ENCODE measurements around the gene GPM6B.
A peak's percentile ranks its signal among the peaks of the same experiment; 100 is the strongest.
"Not testable (repeated sequence)": the region's sequence is repeated elsewhere in the genome, so short reads cannot be mapped to it uniquely, and the experiment has no call there.

Gene GPM6B

GRCh38 chrX:13734278-13735172 is 82.4 kb downstream of the GPM6B start, which contains the start of the genes OFD1 and TRAPPC2:
Gene OFD1, plus strand, starts transcription at chrX:13734748. Its CDS starts 324 bp downstream, at chrX:13735072.
Gene TRAPPC2, minus strand, starts transcription at chrX:13734620. Its CDS starts 14,657 bp downstream, at chrX:13719963.
- H3K4me3 ChIP-seq (ENCODE audit: low read depth in 1 of 2, low read length in 2 of 2): peak within 1 kb of the TSS; percentile 78 to 85
- no peaks in the 10 kb centered on the region for H3K36me3 ChIP-seq (ENCODE audit: control insufficient read depth in 1 of 2, insufficient read depth in 2 of 2, low read length in 2 of 2)
- peak within 1 kb of the TSS; percentile 79 to 86 for H3K9ac ChIP-seq (ENCODE audit: low read depth in 1 of 2, low read length in 2 of 2)
- H3K27me3 ChIP-seq (ENCODE audit: control insufficient read depth in 1 of 2, insufficient read depth in 2 of 2, low read length in 2 of 2): no peaks in the 10 kb centered on the region
- peak within 1 kb of the TSS; percentile 88 for H3K27ac ChIP-seq (ENCODE audit: low read depth, low read length)
- no peaks in the 10 kb centered on the region for H3K9me3 ChIP-seq (ENCODE audit: control insufficient read depth in 1 of 2, low read length in 2 of 2)
- H3K4me1 ChIP-seq (ENCODE audit: control insufficient read depth in 1 of 2, insufficient read depth in 2 of 2, low read length in 2 of 2): peaks cover 13 to 14% of the 10 kb centered on the region in 2 donors

GRCh38 chrX:13733506-13733905 is 83.4 kb downstream of the GPM6B start:
- Histone ChIP-seq H3K4me1 (ENCODE audit: control insufficient read depth in 1 of 2, insufficient read depth in 2 of 2, low read length in 2 of 2) (peaks cover 13 to 14% of the 10 kb centered on the region in 2 donors), H3K9me3 (ENCODE audit: control insufficient read depth in 1 of 2, low read length in 2 of 2) (no peaks in the 10 kb centered on the region), H3K4me3 (ENCODE audit: low read depth in 1 of 2, low read length in 2 of 2) (peak overlapping the region; percentile 78 to 85), H3K9ac (ENCODE audit: low read depth in 1 of 2, low read length in 2 of 2) (peak overlapping the region; percentile 79 to 86), H3K27ac (ENCODE audit: low read depth, low read length) (no peak overlapping the region), H3K27me3 (ENCODE audit: control insufficient read depth in 1 of 2, insufficient read depth in 2 of 2, low read length in 2 of 2) (no peaks in the 10 kb centered on the region), H3K36me3 (ENCODE audit: control insufficient read depth in 1 of 2, insufficient read depth in 2 of 2, low read length in 2 of 2) (no peaks in the 10 kb centered on the region)

DNA sequence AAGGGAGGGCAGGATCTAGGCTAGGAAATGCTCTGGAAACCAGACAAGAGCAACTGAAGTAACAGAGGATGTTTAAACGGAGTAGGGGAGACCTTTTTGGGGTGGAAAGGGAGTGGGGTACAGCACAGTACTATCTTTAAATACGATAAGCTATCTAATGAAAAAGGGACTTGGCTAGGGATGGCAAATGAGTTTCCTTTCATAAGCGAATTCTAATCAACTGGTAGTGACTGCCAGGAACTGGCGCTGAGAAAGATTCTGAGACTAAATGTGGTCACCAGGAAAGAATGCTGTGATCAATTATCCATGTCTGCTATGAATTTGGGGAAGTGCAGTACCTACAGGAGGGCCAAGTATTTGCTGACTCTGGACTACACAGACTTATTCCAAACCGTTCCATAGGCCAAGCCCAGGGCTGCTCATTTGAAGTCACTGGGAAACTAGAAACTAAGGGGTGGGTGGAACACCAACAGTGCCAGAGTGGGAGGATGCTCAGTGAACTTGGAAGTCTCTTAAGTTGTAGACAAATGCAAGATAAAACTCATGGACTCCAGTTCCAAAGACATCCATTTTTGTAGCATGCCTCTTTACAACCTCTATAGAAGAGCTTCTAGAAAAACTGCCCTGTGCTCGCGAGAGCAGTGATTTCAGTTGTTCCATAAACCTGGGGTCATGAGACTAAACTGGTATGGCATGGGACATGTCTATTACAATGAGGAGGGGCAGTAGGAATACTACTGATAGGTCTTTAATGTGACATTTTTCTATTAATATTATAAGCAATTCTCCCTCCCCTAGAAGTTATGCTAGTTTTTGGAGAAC is 84.4 kb downstream of the GPM6B start:
- no peak overlapping the region for H3K9ac ChIP-seq (ENCODE audit: low read depth in 1 of 2, low read length in 2 of 2)

GRCh38 chrX:13730523-13730922 is 86.4 kb downstream of the GPM6B start:
- H3K4me1 ChIP-seq (ENCODE audit: control insufficient read depth in 1 of 2, insufficient read depth in 2 of 2, low read length in 2 of 2): peaks cover 13 to 14% of the 10 kb centered on the region in 2 donors
- H3K9ac ChIP-seq (ENCODE audit: low read depth in 1 of 2, low read length in 2 of 2); H3K27me3 ChIP-seq (ENCODE audit: control insufficient read depth in 1 of 2, insufficient read depth in 2 of 2, low read length in 2 of 2); H3K27ac ChIP-seq (ENCODE audit: low read depth, low read length); H3K9me3 ChIP-seq (ENCODE audit: control insufficient read depth in 1 of 2, low read length in 2 of 2); H3K36me3 ChIP-seq (ENCODE audit: control insufficient read depth in 1 of 2, insufficient read depth in 2 of 2, low read length in 2 of 2); H3K4me3 ChIP-seq (ENCODE audit: low read depth in 1 of 2, low read length in 2 of 2): not testable (repeated sequence)

More for the DNA sequence above, 84.4 kb downstream of the GPM6B start:
- Histone ChIP-seq H3K9me3 (ENCODE audit: control insufficient read depth in 1 of 2, low read length in 2 of 2) (no peaks in the 10 kb centered on the region), H3K36me3 (ENCODE audit: control insufficient read depth in 1 of 2, insufficient read depth in 2 of 2, low read length in 2 of 2) (no peaks in the 10 kb centered on the region), H3K4me1 (ENCODE audit: control insufficient read depth in 1 of 2, insufficient read depth in 2 of 2, low read length in 2 of 2) (peaks cover 13 to 14% of the 10 kb centered on the region in 2 donors), H3K27ac (ENCODE audit: low read depth, low read length) (no peak overlapping the region), H3K4me3 (ENCODE audit: low read depth in 1 of 2, low read length in 2 of 2) (no peak overlapping the region), H3K27me3 (ENCODE audit: control insufficient read depth in 1 of 2, insufficient read depth in 2 of 2, low read length in 2 of 2) (no peaks in the 10 kb centered on the region)

DNA sequence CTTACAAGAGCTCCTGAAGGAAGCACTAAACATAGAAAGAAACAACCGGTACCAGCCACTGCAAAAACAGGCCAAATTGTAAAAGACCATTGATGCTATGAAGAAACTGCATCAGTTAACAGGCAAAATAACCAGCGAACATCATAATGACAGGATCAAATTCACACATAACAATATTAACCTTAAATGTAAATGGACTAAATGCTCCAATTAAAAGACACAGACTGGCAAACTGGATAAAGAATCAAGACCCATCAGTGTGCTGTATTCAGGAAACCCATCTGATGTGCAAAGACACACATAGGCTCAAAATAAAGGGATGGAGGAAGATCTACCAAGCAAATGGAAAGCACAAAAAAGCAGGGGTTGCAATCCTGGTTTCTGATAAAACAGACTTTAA is 90.3 kb downstream of the GPM6B start:
- not testable (repeated sequence) for H3K27ac ChIP-seq (ENCODE audit: low read depth, low read length); H3K36me3 ChIP-seq (ENCODE audit: control insufficient read depth in 1 of 2, insufficient read depth in 2 of 2, low read length in 2 of 2); H3K9me3 ChIP-seq (ENCODE audit: control insufficient read depth in 1 of 2, low read length in 2 of 2); H3K4me1 ChIP-seq (ENCODE audit: control insufficient read depth in 1 of 2, insufficient read depth in 2 of 2, low read length in 2 of 2); H3K4me3 ChIP-seq (ENCODE audit: low read depth in 1 of 2, low read length in 2 of 2); H3K27me3 ChIP-seq (ENCODE audit: control insufficient read depth in 1 of 2, insufficient read depth in 2 of 2, low read length in 2 of 2); H3K9ac ChIP-seq (ENCODE audit: low read depth in 1 of 2, low read length in 2 of 2)

DNA sequence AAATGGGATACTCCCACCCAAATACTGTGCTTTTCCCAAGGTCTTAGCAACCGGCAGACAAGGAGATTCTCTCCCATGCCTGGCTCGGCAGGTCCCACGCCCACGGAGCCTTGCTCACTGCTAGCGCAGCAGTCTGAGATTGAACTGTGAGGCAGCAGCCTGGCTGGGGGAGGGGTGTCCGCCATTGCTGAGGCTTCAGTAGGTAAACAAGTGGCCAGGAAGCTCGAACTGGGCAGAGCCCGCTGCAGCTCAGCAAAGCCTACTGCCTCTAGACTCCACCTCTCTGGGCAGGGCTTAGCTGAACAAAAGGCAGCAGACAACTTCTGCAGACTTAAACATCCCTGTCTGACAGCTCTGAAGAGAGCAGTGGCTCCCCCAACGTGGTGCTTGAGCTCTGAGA is 92.0 kb downstream of the GPM6B start:
- H3K27me3 ChIP-seq (ENCODE audit: control insufficient read depth in 1 of 2, insufficient read depth in 2 of 2, low read length in 2 of 2); H3K27ac ChIP-seq (ENCODE audit: low read depth, low read length); H3K36me3 ChIP-seq (ENCODE audit: control insufficient read depth in 1 of 2, insufficient read depth in 2 of 2, low read length in 2 of 2); H3K4me3 ChIP-seq (ENCODE audit: low read depth in 1 of 2, low read length in 2 of 2); H3K4me1 ChIP-seq (ENCODE audit: control insufficient read depth in 1 of 2, insufficient read depth in 2 of 2, low read length in 2 of 2); H3K9me3 ChIP-seq (ENCODE audit: control insufficient read depth in 1 of 2, low read length in 2 of 2); H3K9ac ChIP-seq (ENCODE audit: low read depth in 1 of 2, low read length in 2 of 2): not testable (repeated sequence)

GRCh38 chrX:13721819-13722519 is 94.9 kb downstream of the GPM6B start:
- Histone ChIP-seq H3K27me3 (ENCODE audit: control insufficient read depth in 1 of 2, insufficient read depth in 2 of 2, low read length in 2 of 2) (no peaks in the 10 kb centered on the region), H3K4me3 (ENCODE audit: low read depth in 1 of 2, low read length in 2 of 2) (no peak overlapping the region), H3K9me3 (ENCODE audit: control insufficient read depth in 1 of 2, low read length in 2 of 2) (no peaks in the 10 kb centered on the region), H3K4me1 (ENCODE audit: control insufficient read depth in 1 of 2, insufficient read depth in 2 of 2, low read length in 2 of 2) (peaks cover 0 to 8% of the 10 kb centered on the region in 2 donors), H3K9ac (ENCODE audit: low read depth in 1 of 2, low read length in 2 of 2) (no peak overlapping the region), H3K36me3 (ENCODE audit: control insufficient read depth in 1 of 2, insufficient read depth in 2 of 2, low read length in 2 of 2) (peaks cover 4 to 12% of the 10 kb centered on the region in 2 donors), H3K27ac (ENCODE audit: low read depth, low read length) (no peak overlapping the region)

GRCh38 chrX:13721371-13721770 is 95.5 kb downstream of the GPM6B start:
- peaks cover 0 to 8% of the 10 kb centered on the region in 2 donors for H3K4me1 ChIP-seq (ENCODE audit: control insufficient read depth in 1 of 2, insufficient read depth in 2 of 2, low read length in 2 of 2)
- H3K9ac ChIP-seq (ENCODE audit: low read depth in 1 of 2, low read length in 2 of 2): no peak overlapping the region
- H3K27ac ChIP-seq (ENCODE audit: low read depth, low read length): no peak overlapping the region
- no peaks in the 10 kb centered on the region for H3K27me3 ChIP-seq (ENCODE audit: control insufficient read depth in 1 of 2, insufficient read depth in 2 of 2, low read length in 2 of 2)
- H3K4me3 ChIP-seq (ENCODE audit: low read depth in 1 of 2, low read length in 2 of 2): no peak overlapping the region
- H3K9me3 ChIP-seq (ENCODE audit: control insufficient read depth in 1 of 2, low read length in 2 of 2): no peaks in the 10 kb centered on the region
- H3K36me3 ChIP-seq (ENCODE audit: control insufficient read depth in 1 of 2, insufficient read depth in 2 of 2, low read length in 2 of 2): peaks cover 4 to 15% of the 10 kb centered on the region in 2 donors
